GM12872 (cell line): ENCODE results near the gene MYH9.

Experiments used
- TF ChIP-seq, protein P1 (sequence below): IDR thresholded peaks from 3 replicates; pipeline ENCODE4 v1.5.1; 2011; ENCODE audit warnings: low read depth, mild to moderate bottlenecking, low read length, moderate library complexity; ENCODE audit not compliant: insufficient read depth

MYH9 gene

DNA sequence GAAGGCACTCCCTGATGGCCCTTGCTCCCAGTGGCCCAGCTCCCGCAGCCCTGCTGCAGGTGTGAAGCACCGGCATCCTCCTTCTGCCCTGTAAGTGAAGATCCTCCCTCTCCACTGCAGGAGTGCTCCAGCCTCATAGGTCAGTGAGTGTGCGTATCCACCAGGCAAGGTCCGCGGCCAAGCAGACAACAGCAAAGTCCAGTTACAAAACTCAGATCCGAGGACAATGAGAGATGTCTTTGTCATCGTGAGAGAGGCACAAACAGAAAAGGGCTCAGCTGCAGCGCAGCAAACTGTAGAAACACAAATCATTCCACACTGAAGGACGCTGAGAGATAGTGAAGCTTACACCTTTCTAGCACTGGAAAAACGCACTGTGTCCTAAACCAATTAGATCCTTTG lies 46.1 kb downstream of the MYH9 start:
- TF ChIP-seq, protein P1, sequence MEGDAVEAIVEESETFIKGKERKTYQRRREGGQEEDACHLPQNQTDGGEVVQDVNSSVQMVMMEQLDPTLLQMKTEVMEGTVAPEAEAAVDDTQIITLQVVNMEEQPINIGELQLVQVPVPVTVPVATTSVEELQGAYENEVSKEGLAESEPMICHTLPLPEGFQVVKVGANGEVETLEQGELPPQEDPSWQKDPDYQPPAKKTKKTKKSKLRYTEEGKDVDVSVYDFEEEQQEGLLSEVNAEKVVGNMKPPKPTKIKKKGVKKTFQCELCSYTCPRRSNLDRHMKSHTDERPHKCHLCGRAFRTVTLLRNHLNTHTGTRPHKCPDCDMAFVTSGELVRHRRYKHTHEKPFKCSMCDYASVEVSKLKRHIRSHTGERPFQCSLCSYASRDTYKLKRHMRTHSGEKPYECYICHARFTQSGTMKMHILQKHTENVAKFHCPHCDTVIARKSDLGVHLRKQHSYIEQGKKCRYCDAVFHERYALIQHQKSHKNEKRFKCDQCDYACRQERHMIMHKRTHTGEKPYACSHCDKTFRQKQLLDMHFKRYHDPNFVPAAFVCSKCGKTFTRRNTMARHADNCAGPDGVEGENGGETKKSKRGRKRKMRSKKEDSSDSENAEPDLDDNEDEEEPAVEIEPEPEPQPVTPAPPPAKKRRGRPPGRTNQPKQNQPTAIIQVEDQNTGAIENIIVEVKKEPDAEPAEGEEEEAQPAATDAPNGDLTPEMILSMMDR: no peak

- TF ChIP-seq, protein P1: no peak
Measured at GRCh38 chr22:36340621-36341020, 47.1 kb downstream of the MYH9 start.

DNA sequence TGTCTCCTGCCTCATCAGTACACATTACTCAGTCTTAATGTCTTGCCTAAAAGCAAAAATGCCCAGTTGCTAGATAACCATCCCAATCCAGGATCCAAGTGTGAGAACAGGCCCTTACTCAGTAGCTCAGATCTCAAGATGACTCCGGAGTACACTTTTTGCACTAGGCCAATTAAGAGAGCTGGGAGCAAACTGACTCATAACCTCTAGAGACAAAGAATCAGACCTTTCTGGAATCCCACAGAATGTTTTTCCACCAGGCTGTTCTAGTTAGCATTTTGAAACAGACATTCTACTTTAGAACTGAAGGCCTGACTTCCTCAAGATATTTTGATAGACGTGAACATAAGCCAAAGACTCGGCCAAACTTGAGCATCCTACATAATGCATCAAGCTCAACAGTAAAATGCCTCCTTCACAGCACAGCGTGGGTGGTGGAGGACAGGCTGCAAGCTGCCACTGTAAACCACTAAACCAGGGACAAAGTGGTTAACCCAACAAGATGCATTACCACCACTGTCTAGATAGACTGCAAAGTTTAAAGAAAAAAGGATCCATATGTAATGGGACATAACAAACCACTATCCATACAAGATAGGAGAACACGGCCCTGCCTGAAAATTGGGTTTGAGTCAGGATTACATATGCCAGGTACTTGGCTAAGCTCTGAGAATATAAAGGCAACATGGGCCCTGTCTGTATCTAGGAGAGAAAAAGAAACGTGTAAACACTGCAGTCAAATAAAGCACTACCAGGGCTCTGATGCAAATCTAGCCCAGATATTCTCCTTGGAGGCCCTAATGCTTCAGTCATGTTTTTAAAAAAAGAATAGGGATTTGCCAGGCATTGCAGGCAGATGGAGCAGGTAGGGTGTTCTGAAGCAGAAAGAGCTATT lies 48.3 kb downstream of the MYH9 start:
- TF ChIP-seq, protein P1: no peak

GRCh38 chr22:36337365-36338130 lies 50.2 kb downstream of the MYH9 start:
- TF ChIP-seq, protein P1: no peak

- TF ChIP-seq, protein P1: no peak
Measured at GRCh38 chr22:36336246-36337182, 51.3 kb downstream of the MYH9 start.

GRCh38 chr22:36335621-36336020 lies 52.1 kb downstream of the MYH9 start:
- TF ChIP-seq, protein P1: no peak
